Liver (tissue), 9 donors: ENCODE data around the gene GNB5. TPM values are rescaled to one million over a fixed set of nuclear protein-coding genes. Genes with fewer than 3 reads are reported as not detected.

Experiments used
- DNase-seq: peaks from one replicate; pipeline ENCODE4 v3.0.0-alpha.2; 2017; ENCODE audit warnings: low spot score
- H3K27ac ChIP-seq, 2 donors: one replicate each; pipeline ENCODE4 v1.7.0; 2013; ENCODE audit warnings: inconsistent platforms in 2 of 2, low read length in 2 of 2, control low read depth in 1 of 2, low read depth in 1 of 2, mild to moderate bottlenecking in 1 of 2
- H3K27me3 ChIP-seq, 4 donors: one replicate each; pipeline versions ENCODE4 v1.6.1 to v1.7.0; 2013; ENCODE audit warnings: low read length in 3 of 4, inconsistent platforms in 1 of 4, mild to moderate bottlenecking in 1 of 4, moderate library complexity in 1 of 4; ENCODE audit not compliant: control insufficient read depth in 4 of 4, insufficient read depth in 4 of 4
- H3K36me3 ChIP-seq, 4 donors: one replicate each; pipeline versions ENCODE4 v1.6.1 to v1.7.0; 2013; ENCODE audit warnings: low read length in 3 of 4, mild to moderate bottlenecking in 3 of 4, low read depth in 1 of 4, moderate library complexity in 1 of 4; ENCODE audit not compliant: control insufficient read depth in 4 of 4, insufficient read depth in 3 of 4
- H3K4me1 ChIP-seq, 4 donors: one replicate each; pipeline versions ENCODE4 v1.6.1 to v1.7.0; 2013; ENCODE audit warnings: low read length in 3 of 4, mild to moderate bottlenecking in 3 of 4, moderate library complexity in 1 of 4; ENCODE audit not compliant: control insufficient read depth in 4 of 4, insufficient read depth in 4 of 4
- H3K4me3 ChIP-seq, 3 donors: one replicate each; pipeline versions ENCODE4 v1.6.1 to v1.7.0; 2013; ENCODE audit warnings: low read length in 3 of 3, control low read depth in 1 of 3, low read depth in 1 of 3, mild to moderate bottlenecking in 1 of 3
- H3K9ac ChIP-seq, 2 donors: one replicate each; pipeline ENCODE4 v1.7.0; 2013; ENCODE audit warnings: low read length in 2 of 2, mild to moderate bottlenecking in 2 of 2, moderate library complexity in 2 of 2, control low read depth in 1 of 2, low read depth in 1 of 2
- H3K9me3 ChIP-seq, 4 donors: one replicate each; pipeline versions ENCODE4 v1.6.1 to v1.7.0; 2013; ENCODE audit warnings: low read length in 3 of 4; ENCODE audit not compliant: control insufficient read depth in 4 of 4
- ATF3 ChIP-seq: IDR thresholded peaks from 2 replicates; pipeline ENCODE4 v1.6.1; 2016; ENCODE audit warnings: antibody characterized with exemption
- CTCF ChIP-seq: fragments of 150-350 bp; IDR thresholded peaks from 2 replicates; pipeline ENCODE4 v1.5.1; 2017; ENCODE audit warnings: improper control_type of control experiment, low read depth, low read length; ENCODE audit not compliant: missing input control
- EGR1 ChIP-seq, 2 donors: IDR thresholded peaks; 2 replicates each; pipeline ENCODE4 v1.6.1; 2016 to 2018; ENCODE audit warnings: antibody characterized with exemption in 2 of 2, low read depth in 2 of 2
- FOXA1 ChIP-seq: IDR thresholded peaks from 2 replicates; pipeline ENCODE4 v1.6.1; 2016; ENCODE audit warnings: antibody characterized with exemption
- GABPA ChIP-seq, 2 donors: IDR thresholded peaks in 1 of 2; conservative IDR thresholded peaks in 1 of 2; 2 replicates each; pipeline ENCODE4 v1.6.1; 2016; ENCODE audit warnings: antibody characterized with exemption in 2 of 2, mild to moderate bottlenecking in 1 of 2, moderate library complexity in 1 of 2
- HNF4A ChIP-seq, 2 donors: conservative IDR thresholded peaks; 2 replicates each; pipeline ENCODE4 v1.6.1; 2016; ENCODE audit warnings: antibody characterized with exemption in 2 of 2, mild to moderate bottlenecking in 2 of 2
- HNF4G ChIP-seq: IDR thresholded peaks from 2 replicates; pipeline ENCODE4 v1.6.1; 2016; ENCODE audit warnings: antibody characterized with exemption
- JUND ChIP-seq, 2 donors: IDR thresholded peaks; 2 replicates each; pipeline ENCODE4 v1.6.1; 2016; ENCODE audit warnings: antibody characterized with exemption in 2 of 2
- MAX ChIP-seq: IDR thresholded peaks from 2 replicates; pipeline ENCODE4 v1.6.1; 2016; ENCODE audit warnings: antibody characterized with exemption
- NR2F2 ChIP-seq: IDR thresholded peaks from 2 replicates; pipeline ENCODE4 v1.6.1; 2016; ENCODE audit warnings: antibody characterized with exemption
- RAD21 ChIP-seq, 2 donors: IDR thresholded peaks; 2 replicates each; pipeline ENCODE4 v1.6.1; 2016; ENCODE audit warnings: antibody characterized with exemption in 2 of 2, mild to moderate bottlenecking in 2 of 2
- REST ChIP-seq: IDR thresholded peaks from 2 replicates; pipeline ENCODE4 v1.6.1; 2016; ENCODE audit warnings: antibody characterized with exemption, mild to moderate bottlenecking
- RXRA ChIP-seq, 2 donors: IDR thresholded peaks; 2 replicates each; pipeline ENCODE4 v1.6.1; 2017 to 2018; ENCODE audit warnings: antibody characterized with exemption in 2 of 2, mild to moderate bottlenecking in 1 of 2
- SP1 ChIP-seq: IDR thresholded peaks from 2 replicates; pipeline ENCODE4 v1.6.1; 2018; ENCODE audit warnings: antibody characterized with exemption, mild to moderate bottlenecking
- TAF1 ChIP-seq: conservative IDR thresholded peaks from 2 replicates; pipeline ENCODE4 v1.6.1; 2016; ENCODE audit warnings: antibody characterized with exemption, mild to moderate bottlenecking
- YY1 ChIP-seq: IDR thresholded peaks from 2 replicates; pipeline ENCODE4 v1.6.1; 2016; ENCODE audit warnings: antibody characterized with exemption, mild to moderate bottlenecking
- ZBTB33 ChIP-seq: IDR thresholded peaks from 2 replicates; pipeline ENCODE4 v1.6.1; 2016; ENCODE audit warnings: antibody characterized with exemption
- whole genome bisulfite sequencing: extraction: QIAGEN DNeasy Blood & Tissue Kit; methylation state at CpG from one replicate; pipeline ENCODE4 v1.1.7; 2013; 5-methylcytosine and 5-hydroxymethylcytosine counted together
- polyA plus RNA-seq, 2 donors: library from polyadenylated mRNA; stranded (reverse) in 1 of 2; unstranded in 1 of 2; fragments of 200-250 nt in 1 of 2; fragments of >200 nt in 1 of 2; fragmentation: Nextera tagmentation in 1 of 2; extraction: Ambion mirVana in 1 of 2; gene quantifications; one replicate each; pipeline versions ENCODE4 v1.2.1 to v1.2.3, GENCODE V29; 2013 to 2015
- total RNA-seq, 2 donors: library from RNA; depleted of rRNA; stranded (reverse); fragments of >200 nt; gene quantifications; one replicate each; pipeline ENCODE4 v1.2.3, GENCODE V29; 2014
- donor health status: healthy.
- donor health status: healthy.
- donor health status: healthy.
- donor health status: healthy.
- donor health status: healthy.

The GNB5 gene
- total and polyA plus RNA-seq, 4 donors: 13.7 to 19.2 (median 15.7) TPM

- Histone ChIP-seq H3K27ac (no peak overlapping the region), H3K9me3 (no peaks in the 10 kb centered on the region), H3K4me3 (no peak overlapping the region), H3K36me3 (peaks cover 2 to 11% (median 6%) of the 10 kb centered on the region in 4 donors), H3K27me3 (no peaks in the 10 kb centered on the region), H3K9ac (no peak overlapping the region), H3K4me1 (peaks cover 0 to 3% (median 0%) of the 10 kb centered on the region in 4 donors)
- TF ChIP-seq HNF4G: no peak
- no peak for TF ChIP-seq ATF3
- TF ChIP-seq REST: no peak
- no peak for TF ChIP-seq RAD21 (IDR thresholded peaks at IDR 0.05)
- TF ChIP-seq EGR1 (IDR thresholded peaks at IDR 0.05; ENCODE audit: low read depth in 2 of 2): no peak
- TF ChIP-seq YY1: no peak
- TF ChIP-seq RXRA (IDR thresholded peaks at IDR 0.05): no peak
- no peak for TF ChIP-seq JUND (IDR thresholded peaks at IDR 0.05)
- TF ChIP-seq SP1: no peak
- no peak for TF ChIP-seq MAX
- no peak for TF ChIP-seq NR2F2
- TF ChIP-seq FOXA1: no peak
- TF ChIP-seq GABPA (IDR thresholded peaks at IDR 0.05 in 1 of 2, conservative IDR thresholded peaks at IDR 0.05 in 1 of 2): no peak
- TF ChIP-seq ZBTB33: no peak
- TF ChIP-seq CTCF: no peak
- TF ChIP-seq TAF1: no peak
- TF ChIP-seq HNF4A (conservative IDR thresholded peaks at IDR 0.05): no peak
- WGBS: 93% methylated on average over 8 of the region's 8 CpGs
- no peak for DNase-seq
Measured at GRCh38 chr15:52225230-52225629, 34.0 kb upstream of the GNB5 start.

GRCh38 chr15:52224211-52224610 is 33.0 kb upstream of the GNB5 start:
- Histone ChIP-seq H3K9ac (no peak overlapping the region), H3K27ac (no peak overlapping the region), H3K27me3 (no peaks in the 10 kb centered on the region), H3K4me3 (no peak overlapping the region), H3K9me3 (no peaks in the 10 kb centered on the region), H3K36me3 (peaks cover 3 to 13% (median 6%) of the 10 kb centered on the region in 4 donors), H3K4me1 (peaks cover 0 to 3% (median 0%) of the 10 kb centered on the region in 4 donors)
- 95% methylated on average over 4 of the region's 4 CpGs for WGBS
- no peak for DNase-seq
- TF ChIP-seq ATF3 (no peak), GABPA (IDR thresholded peaks at IDR 0.05 in 1 of 2, conservative IDR thresholded peaks at IDR 0.05 in 1 of 2) (no peak), HNF4G (no peak), EGR1 (IDR thresholded peaks at IDR 0.05; ENCODE audit: low read depth in 2 of 2) (no peak), JUND (IDR thresholded peaks at IDR 0.05) (no peak), RAD21 (IDR thresholded peaks at IDR 0.05) (no peak), FOXA1 (no peak), YY1 (no peak), HNF4A (conservative IDR thresholded peaks at IDR 0.05) (no peak), NR2F2 (no peak), SP1 (no peak), MAX (no peak), REST (no peak), RXRA (IDR thresholded peaks at IDR 0.05) (no peak)
